ENCODE data around the gene SLC12A2.

SLC12A2 gene

GRCh38 chr5:128163991-128164390 is 80.4 kb downstream of the SLC12A2 start:
- no peak overlapping the region for H3K27ac ChIP-seq
- no peak for TF ChIP-seq ZFX (IDR thresholded peaks at IDR 0.05)
- TF ChIP-seq, protein P1, sequence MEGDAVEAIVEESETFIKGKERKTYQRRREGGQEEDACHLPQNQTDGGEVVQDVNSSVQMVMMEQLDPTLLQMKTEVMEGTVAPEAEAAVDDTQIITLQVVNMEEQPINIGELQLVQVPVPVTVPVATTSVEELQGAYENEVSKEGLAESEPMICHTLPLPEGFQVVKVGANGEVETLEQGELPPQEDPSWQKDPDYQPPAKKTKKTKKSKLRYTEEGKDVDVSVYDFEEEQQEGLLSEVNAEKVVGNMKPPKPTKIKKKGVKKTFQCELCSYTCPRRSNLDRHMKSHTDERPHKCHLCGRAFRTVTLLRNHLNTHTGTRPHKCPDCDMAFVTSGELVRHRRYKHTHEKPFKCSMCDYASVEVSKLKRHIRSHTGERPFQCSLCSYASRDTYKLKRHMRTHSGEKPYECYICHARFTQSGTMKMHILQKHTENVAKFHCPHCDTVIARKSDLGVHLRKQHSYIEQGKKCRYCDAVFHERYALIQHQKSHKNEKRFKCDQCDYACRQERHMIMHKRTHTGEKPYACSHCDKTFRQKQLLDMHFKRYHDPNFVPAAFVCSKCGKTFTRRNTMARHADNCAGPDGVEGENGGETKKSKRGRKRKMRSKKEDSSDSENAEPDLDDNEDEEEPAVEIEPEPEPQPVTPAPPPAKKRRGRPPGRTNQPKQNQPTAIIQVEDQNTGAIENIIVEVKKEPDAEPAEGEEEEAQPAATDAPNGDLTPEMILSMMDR (conservative IDR thresholded peaks at IDR 0.05), result no peak

GRCh38 chr5:128169401-128170017 is 85.9 kb downstream of the SLC12A2 start:
- no peak overlapping the region for H3K27ac ChIP-seq
- TF ChIP-seq ZFX (IDR thresholded peaks at IDR 0.05), result no peak
- TF ChIP-seq, protein P1 (conservative IDR thresholded peaks at IDR 0.05), result no peak

GRCh38 chr5:128172102-128172501 is 88.5 kb downstream of the SLC12A2 start:
- TF ChIP-seq, protein P1 (conservative IDR thresholded peaks at IDR 0.05), result no peak
- TF ChIP-seq ZFX (IDR thresholded peaks at IDR 0.05), result no peak

DNA sequence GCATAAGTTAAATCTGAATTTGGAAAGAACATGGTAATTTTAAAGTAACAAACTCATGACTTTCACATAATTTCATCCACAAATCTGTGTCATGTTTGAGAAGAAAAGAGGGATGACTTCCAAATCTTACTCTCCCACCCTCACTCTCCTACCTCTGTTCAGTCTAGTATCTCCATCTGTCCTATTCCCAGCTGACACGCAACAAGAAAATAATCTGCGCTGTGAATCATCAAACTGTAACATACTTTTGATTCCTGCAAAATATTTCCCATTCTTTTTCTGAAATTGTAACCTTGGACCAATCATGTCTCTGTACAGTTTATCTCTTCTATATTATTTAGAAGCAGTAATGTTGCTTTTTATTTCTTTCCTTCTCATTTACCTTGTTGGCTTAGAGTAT is 91.4 kb downstream of the SLC12A2 start:
- TF ChIP-seq, protein P1 (conservative IDR thresholded peaks at IDR 0.05), result no peak
- no peak for TF ChIP-seq ZFX (IDR thresholded peaks at IDR 0.05)
- no peak overlapping the region for H3K27ac ChIP-seq

More at GRCh38 chr5:128172102-128172501, 88.5 kb downstream of the SLC12A2 start:
- no peak overlapping the region for H3K27ac ChIP-seq

- H3K27ac ChIP-seq, result no peak overlapping the region
- TF ChIP-seq, protein P1 (conservative IDR thresholded peaks at IDR 0.05), result no peak
- no peak for TF ChIP-seq ZFX (IDR thresholded peaks at IDR 0.05)
Observed at GRCh38 chr5:128192368-128192767, 108.8 kb downstream of the SLC12A2 start.

GRCh38 chr5:128193665-128194390 is 110.3 kb downstream of the SLC12A2 start:
- H3K27ac ChIP-seq, result no peak overlapping the region
- TF ChIP-seq, protein P1 (conservative IDR thresholded peaks at IDR 0.05), result no peak
- no peak for TF ChIP-seq ZFX (IDR thresholded peaks at IDR 0.05)

GRCh38 chr5:128195316-128195715 is 111.8 kb downstream of the SLC12A2 start:
- no peak overlapping the region for H3K27ac ChIP-seq

More at GRCh38 chr5:128195316-128195715, 111.8 kb downstream of the SLC12A2 start:
- TF ChIP-seq, protein P1 (conservative IDR thresholded peaks at IDR 0.05), result no peak
- TF ChIP-seq ZFX (IDR thresholded peaks at IDR 0.05), result no peak
